ENCODE measurements around the gene GNAS. TPM values are rescaled to one million over a fixed set of nuclear protein-coding genes. Genes with fewer than 3 reads are reported as not detected.
"Not testable (repeated sequence)": the region's sequence is repeated elsewhere in the genome, so short reads cannot be mapped to it uniquely, and the experiment has no call there.

GNAS gene
- total RNA-seq (2014; rRNA removed; shearing (Covaris generic)) = 1,151 and 1,551 TPM in 2 replicates

- DNase-seq (ENCODE audit: low read depth) = peak; percentile 61
These were observed at the start of gene GNAS for GRCh38 chr20:58852543-58853271. Gene GNAS, plus strand, starts transcription at chr20:58852716.

DNA sequence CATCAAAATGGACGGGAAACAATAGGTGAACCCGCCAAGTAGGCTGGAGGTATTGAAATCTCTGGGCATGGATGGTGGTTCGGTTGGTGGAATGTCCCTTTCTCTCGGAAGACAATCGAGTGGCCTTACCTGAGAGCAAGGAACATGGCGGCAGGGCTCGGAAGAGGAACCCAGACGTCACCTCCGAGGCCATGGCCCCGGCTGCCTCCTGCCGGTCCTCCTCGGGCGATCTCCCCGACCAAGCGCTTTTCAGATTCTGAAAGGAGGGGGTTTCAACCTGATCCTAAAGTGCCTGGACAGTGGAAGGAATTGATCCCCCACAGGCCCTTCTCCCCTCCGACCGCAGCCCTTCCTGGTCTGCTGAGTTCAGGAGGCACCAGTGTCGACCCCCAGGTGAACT lies 49.0 kb upstream of the GNAS start:
- DNase-seq (ENCODE audit: low read depth) = no peak

GRCh38 chr20:58807801-58808200 lies 44.7 kb upstream of the GNAS start:
- DNase-seq (ENCODE audit: low read depth) = no peak

DNA sequence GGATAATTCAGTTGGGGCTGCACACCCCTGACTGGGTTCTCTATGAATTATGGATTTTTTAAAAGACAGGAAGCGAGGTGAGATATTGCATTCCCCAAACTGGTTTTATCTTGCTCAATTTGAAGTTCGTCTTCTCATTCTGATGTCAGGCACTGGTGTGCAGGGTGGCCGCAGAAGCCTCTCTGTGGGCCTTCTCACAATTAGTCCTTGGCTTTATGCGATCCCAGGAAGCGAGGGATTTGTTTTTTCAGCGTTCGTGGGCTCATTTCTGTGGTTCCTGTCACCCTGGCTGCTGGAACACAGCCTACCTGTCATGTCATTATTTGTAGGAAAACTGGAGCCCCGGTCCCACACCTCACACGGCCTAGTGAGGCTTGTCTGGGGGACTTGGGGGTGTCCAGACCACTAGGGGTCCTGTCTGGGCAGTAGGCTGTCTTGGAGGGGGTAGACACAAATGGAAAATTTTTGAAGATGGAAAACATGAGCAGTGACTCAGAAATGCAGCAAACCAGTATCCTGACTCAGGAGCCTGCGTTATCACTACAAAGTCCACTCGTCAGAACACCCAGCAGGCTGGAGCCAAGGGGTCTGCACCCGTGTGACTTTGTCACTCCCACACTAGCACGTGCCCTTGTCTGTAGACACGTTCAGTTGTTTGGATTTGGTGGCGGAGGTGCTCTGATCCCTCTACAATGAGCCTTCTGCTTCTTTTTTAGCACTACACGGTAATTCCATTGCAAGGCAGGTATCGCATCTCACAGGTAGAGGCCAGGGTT lies 44.1 kb upstream of the GNAS start:
- DNase-seq (ENCODE audit: low read depth) = peak; percentile 36

DNA sequence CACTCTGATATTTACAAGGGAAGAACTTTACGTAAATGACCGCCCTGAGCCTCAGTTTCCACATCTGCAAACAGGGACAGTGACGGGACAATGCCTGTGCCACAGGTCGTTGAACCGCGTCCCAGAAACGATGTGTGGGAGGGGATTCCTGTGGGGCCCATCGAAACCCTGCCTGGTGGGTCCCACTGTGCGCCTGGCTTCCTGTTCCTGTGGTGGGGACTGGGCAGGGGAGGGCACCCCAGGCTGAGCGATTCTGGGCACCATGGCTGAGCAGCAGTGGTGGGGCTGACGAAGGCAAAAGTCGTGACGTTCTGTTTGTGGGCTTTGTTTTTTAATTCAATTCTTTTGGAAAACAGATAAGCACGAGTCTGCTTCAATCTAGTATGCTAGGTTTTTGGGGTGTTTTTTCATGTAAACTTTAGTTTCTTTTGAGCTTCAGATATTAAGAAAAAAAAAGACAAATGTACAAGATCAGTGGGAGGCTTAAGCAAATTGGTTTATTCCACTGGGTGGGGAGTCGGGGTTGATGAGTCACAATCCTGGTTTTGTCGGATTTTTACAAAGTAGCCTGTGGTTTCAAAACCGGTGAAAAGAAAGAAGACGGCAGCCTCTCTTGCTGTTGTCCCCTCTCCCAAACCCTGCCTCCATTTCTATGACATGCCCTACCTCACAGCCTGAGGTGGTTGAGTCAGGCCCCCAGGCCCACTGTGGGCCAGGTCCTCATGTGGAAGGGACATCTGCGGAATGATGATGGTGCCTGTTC lies 42.2 kb upstream of the GNAS start:
- DNase-seq (ENCODE audit: low read depth) = peak; percentile 64

DNA sequence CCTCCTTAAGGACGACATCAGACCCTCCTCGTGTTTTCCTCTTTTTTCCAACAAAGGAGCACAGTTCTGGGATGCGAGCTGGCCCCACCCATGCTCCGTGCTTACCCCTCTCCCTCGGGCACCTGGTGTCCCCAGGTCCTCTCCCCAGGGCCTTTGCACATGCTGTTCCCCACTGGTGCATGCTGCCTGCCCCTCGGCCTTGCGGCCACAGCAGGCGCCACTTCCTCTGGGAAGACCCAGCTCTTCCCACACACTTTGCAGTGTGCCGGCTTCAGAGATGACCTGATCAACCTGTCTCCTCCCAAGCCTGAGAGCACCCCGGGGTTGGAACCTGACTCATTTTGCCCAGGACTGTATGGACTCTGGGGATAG lies 41.7 kb upstream of the GNAS start:
- DNase-seq (ENCODE audit: low read depth) = no peak

DNA sequence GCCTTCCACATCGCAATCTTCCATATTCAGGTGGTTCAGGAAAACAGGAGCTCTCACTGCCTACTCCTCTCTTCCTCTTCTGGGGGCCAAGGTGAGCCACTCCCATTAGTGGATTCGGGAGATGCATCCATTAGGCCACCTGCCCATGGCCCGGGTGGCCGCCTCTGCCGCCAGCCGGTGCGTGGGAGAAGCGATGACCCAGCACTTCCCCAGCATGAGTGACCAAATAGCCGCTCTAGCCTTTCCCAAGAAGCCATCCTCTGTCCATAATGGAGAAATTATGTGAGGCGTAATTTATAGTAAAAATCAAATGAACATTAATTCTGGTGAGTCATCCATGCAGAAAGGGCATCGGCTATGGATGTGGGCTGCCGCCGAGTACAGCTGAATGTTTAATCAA lies 41.2 kb upstream of the GNAS start:
- no peak for DNase-seq (ENCODE audit: low read depth)

DNA sequence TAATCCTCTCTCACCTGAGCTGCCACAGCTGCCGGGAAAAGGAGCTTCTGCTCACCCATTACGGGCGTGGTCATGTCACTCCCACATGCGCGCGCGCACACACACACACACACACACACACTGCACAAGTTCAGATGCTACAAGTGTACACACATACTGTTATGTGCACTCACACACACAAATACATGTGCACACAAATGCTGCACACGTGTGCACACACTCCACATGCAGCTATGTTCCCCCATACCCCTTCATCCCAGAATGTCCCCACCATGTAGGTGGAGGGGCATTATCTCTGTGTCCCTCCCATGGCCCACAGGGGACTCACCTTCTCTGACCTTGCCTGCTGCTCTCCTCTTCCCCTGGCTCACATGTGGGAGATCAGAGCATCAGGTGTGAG lies 39.1 kb upstream of the GNAS start:
- DNase-seq (ENCODE audit: low read depth) = no peak

GRCh38 chr20:58815448-58815847 lies 37.1 kb upstream of the GNAS start:
- DNase-seq (ENCODE audit: low read depth) = no peak

DNA sequence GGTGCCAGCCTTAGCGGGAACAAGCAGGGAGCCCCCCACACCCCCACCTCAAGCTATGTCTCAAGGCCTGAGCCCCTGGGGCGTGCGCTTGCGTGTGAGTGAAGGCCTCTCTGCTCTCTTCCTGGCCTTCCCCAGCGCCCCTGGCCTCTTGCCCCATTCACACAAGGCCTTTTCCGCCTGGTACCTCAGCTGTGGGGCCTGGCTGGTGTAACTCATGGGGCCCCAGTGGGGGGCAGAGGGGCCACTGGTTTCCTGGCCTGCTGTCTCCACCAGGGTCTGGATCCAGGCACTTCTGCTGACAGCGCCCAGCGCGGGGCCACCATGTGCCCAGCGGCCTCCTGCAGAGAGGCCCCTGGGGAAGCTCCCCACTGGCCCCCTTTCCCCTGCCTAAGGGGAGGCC lies 36.5 kb upstream of the GNAS start:
- no peak for DNase-seq (ENCODE audit: low read depth)

DNA sequence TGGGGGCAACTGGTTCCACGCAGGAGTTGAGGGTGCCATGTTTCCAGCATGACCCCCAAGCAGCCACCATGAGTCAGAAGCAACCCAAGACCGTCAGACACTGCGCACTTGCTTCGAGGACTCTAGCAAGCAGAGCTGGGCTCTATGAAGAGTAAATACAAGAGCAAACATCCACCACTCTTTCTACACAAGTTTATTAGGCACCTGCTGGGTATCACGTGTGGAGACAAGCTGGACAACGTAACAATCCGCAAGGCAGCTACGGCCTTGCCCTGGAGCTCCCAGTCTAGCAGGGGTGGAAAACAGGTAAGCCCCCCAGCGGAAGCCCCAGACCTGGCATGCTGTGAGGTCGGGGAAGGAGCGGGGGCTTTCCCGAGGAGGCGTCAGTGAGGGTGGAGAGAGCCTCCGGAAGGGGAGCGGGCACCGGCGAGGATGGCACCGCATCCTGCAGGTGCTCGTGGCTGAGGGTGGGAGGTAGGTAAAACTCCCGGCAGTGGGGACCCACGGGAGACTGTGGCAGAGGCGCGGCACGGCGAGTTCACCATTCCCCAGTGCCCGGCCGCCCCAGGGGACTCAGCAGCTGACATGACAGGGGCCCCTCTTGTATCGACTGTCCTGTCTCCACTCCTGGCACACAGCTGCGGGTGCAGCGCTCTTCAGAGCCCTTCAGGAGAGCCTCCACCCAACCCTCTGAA lies 35.4 kb upstream of the GNAS start:
- DNase-seq (ENCODE audit: low read depth) = no peak

DNA sequence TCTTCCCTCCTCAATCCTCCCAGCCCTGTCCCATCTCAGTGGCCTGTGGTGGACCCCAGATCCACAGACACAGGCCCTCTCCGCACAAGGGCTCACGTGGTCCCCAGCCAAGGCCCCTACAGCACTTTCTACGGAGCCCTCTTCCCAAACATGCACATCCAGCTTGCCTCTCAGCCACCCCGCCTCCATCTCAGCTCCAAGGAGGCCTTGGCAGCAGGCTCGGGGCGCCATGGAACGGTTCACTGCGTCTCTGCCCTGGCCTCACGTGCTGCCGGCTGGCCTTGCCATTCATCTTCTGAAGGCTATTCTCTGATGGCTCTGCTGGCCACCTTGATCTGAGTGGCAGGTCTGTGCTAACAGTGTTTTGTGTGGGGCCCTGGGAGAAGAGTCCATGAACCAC lies 34.8 kb upstream of the GNAS start:
- no peak for DNase-seq (ENCODE audit: low read depth)

DNA sequence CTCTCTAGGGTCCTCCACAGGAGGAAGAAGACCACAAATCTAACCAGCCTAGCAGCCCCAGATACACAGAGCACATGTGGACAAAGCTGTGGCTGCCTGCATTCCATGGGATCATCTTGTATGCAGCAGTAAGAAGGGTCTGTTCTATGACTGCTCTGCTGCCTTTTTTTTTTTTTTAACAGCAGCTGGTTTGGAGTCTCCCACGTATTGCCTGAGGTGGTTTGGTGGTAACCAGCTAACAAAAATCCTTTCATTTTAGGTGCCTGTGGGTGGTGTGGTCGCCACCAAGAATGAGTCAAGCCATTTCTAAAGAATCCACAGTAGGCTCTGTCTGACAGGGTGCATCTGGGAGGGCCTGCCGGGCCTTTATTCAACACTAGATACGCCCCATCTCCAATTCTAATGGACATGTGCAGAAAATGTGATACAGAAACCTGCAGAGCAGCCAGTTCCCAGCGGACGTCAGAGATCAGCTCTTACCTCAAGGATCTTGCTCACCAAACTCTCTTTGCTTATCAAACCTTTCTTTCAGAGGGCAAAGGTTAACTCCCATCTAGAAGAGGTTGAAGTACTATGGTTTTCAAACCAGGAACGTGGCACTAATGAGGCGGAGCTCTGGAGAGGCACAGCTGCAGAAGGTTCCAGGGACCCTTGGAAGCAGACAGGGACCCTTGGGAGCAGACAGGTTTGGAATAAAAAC lies 33.8 kb upstream of the GNAS start:
- peak; percentile 97 for DNase-seq (ENCODE audit: low read depth)

DNA sequence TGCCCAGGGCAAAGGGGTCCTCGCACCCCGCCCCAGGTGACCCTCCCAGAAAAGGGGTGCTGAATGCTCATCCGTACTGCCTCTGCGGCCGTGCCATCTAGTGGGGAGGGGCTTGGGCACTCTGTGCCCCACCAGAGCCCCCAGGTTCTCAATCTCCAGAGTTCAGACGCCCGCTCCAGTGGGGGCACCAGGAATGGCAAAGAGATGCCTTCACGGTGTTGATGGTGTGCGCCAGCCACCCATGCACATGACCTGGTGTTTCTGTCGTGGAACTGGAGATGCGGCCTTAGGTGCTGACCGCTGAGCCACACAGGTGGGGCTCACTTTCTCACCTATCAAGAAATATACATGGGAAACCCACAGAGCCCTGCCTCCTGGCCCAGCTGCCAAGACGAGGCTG lies 32.6 kb upstream of the GNAS start:
- DNase-seq (ENCODE audit: low read depth) = no peak

DNA sequence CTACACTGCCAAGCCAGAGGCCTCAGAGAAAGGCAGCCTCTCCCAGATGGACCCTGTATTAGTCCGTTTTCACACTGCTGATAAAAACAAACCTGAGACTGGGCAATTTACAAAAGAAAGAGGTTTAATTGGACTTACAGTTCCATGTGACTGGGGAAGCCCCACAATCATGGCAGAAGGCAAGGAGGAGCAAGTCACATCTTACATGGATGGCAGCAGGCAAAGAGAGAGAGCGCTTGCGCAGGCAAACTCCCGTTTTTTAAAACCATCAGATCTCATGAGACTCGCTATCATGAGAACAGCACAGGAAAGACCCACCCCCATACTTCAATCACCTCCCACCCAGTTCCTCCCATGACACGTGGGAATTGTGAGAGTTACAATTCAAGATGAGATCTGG lies 32.0 kb upstream of the GNAS start:
- not testable (repeated sequence) for DNase-seq (ENCODE audit: low read depth)

DNA sequence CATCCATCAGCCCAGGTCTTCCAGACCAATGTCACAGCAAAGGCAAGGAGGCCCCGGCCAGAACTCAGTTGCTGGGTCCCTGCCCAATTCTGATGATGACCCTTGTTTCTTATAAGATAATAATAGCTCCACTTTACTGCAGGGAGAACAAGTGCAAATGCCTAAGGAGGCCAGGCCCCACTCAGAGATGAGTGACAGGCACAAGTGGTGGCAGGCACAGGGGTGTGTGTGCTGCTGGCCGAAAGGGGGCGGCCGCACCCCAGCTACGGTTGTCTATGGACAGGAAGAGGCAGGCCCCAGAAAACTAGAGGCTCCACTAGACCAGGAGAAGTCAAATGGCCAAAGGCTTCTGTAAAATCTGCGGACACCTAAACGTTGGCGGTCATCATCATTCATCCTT lies 30.4 kb upstream of the GNAS start:
- no peak for DNase-seq (ENCODE audit: low read depth)

DNA sequence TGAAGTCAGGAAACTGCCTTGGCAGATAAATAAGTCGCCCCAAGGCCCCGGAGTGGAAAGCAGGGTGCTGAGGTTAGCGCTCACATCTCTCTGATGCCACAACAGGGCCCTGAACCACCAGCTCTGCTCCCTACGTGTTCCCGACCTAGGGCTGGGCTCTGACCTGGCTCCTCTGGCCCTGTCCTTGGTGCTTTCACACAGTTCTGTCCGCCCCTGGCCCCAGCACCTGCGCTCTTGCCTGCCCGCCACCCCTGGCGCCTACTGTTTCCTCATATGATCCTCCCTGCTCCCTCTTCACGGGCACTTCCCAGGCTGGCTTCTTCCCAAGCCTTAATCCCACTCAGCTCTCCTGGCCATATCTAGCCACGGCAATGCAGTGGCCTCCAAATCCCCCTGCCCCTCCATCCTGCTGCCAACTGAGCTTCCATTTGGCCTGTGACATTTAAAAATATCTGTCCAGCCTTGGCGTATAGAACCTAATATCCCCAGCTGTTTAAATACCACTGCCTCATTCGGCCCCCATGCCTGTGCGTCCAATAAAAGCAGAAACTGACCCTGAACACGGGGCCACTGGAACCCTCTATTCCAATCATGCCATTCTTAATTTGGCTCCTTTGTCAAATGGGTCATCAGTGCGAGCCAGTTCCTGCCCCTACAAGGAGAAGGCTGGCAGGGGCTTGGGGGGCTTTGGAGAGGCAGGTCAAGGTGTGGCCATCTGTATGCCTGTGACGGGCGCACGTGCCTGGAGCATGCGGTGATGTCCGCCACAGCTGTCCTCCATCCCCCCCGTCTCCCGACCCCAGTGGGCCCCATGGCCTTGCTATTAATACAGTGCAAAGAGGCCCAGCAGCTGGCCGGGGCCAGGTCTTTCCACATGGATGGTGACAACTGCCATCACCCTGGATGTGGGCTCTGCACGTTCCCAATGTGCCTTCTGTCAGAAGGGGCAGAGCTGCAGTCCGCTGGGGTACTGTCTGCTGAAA lies 29.5 kb upstream of the GNAS start:
- no peak for DNase-seq (ENCODE audit: low read depth)

DNA sequence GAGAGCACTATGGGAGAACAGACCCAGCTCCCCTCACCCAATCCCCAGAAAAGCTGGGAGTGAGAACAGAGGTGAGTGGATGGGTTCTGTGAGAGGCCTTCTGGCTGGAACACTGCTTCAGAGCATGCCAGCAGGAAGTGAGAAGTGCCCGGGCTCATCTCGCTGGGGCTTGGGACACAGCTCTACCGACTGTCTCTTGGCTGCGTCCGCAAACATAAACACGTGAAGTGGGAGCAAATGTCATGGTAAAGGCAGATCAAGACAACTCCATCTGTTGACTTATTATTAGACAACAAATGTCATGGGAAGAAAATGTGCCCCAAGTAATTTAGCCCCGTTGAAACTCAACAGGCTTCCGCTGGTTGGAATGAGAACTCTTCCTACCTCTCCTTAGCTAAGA lies 27.7 kb upstream of the GNAS start:
- no peak for DNase-seq (ENCODE audit: low read depth)

- no peak for DNase-seq (ENCODE audit: low read depth)
These were observed 27.1 kb upstream of the GNAS start for GRCh38 chr20:58825450-58825849.

DNA sequence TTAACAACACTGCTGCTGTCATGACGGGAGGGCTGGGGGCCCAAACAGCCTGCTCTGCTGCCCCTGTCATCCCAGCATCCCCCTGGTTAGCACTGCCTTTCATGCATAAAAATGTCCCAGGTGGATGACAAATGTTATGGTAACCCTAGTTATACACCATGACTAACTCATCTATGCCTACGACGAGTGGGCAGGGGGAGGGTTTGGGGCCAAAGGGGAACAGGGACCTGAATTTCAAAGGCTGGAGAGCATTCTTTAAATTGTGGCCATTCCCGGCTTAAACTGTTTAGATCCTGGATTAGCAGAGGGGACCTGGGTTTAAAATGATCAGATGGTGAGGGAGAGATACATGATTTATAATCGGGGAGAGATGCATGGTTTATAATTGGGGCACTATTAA lies 26.2 kb upstream of the GNAS start:
- DNase-seq (ENCODE audit: low read depth) = no peak

All from M059J (cell line).